Neural progenitor cell (in vitro differentiated cells): ENCODE measurements around the gene SGCG. TPM values are rescaled to one million over a fixed set of nuclear protein-coding genes. Genes with fewer than 3 reads are reported as not detected.

ENCODE experiments used
- DNase-seq: peaks from one replicate; pipeline ENCODE4 v3.0.0-alpha.2; 2016; ENCODE audit warnings: low spot score
- H2AFZ ChIP-seq: fragments of 200-600 bp; sonication (generic); replicated peaks from 2 replicates; pipeline ENCODE4 v1.6.1; 2016; ENCODE audit warnings: antibody characterized with exemption
- H3F3A ChIP-seq: fragments of 200-600 bp; sonication (generic); 2 replicates; pipeline ENCODE4 v1.6.1; 2016; ENCODE audit warnings: antibody characterized with exemption, low read depth
- H3K27ac ChIP-seq: fragments of 200-600 bp; sonication (generic); 2 replicates; pipeline ENCODE4 v1.5.1; 2016; ENCODE audit warnings: mild to moderate bottlenecking
- H3K27me3 ChIP-seq: fragments of 200-600 bp; sonication (generic); 2 replicates; pipeline ENCODE4 v1.6.1; 2016; ENCODE audit warnings: mild to moderate bottlenecking, moderate library complexity
- H3K36me3 ChIP-seq: fragments of 200-600 bp; sonication (generic); 2 replicates; pipeline ENCODE4 v1.5.1; 2016
- H3K4me1 ChIP-seq: fragments of 200-600 bp; sonication (generic); 2 replicates; pipeline ENCODE4 v1.6.1; 2016; ENCODE audit warnings: mixed run types
- H3K4me2 ChIP-seq: fragments of 200-600 bp; sonication (generic); 2 replicates; pipeline ENCODE4 v1.6.1; 2016
- H3K4me3 ChIP-seq: fragments of 200-600 bp; sonication (generic); 2 replicates; pipeline ENCODE4 v1.5.1; 2016
- H3K79me2 ChIP-seq: fragments of 200-600 bp; sonication (generic); 2 replicates; pipeline ENCODE4 v1.6.1; 2016; ENCODE audit warnings: low read depth
- H3K9ac ChIP-seq: fragments of 200-600 bp; sonication (generic); 2 replicates; pipeline ENCODE4 v1.6.1; 2016
- H3K9me3 ChIP-seq: fragments of 200-600 bp; sonication (generic); 2 replicates; pipeline ENCODE4 v1.5.1; 2016; ENCODE audit warnings: low read depth
- H4K20me1 ChIP-seq: fragments of 200-600 bp; sonication (generic); 2 replicates; pipeline ENCODE4 v1.6.1; 2016; ENCODE audit warnings: low read depth
- H3K27ac Mint-ChIP-seq: 3 replicates; pipeline ENCODE4 v1.8.0; 2021; ENCODE audit warnings: mixed read lengths
- H3K27me3 Mint-ChIP-seq: 2 replicates; pipeline ENCODE4 v1.8.0; 2022; ENCODE audit warnings: low read depth, mild to moderate bottlenecking, inconsistent platforms, moderate library complexity, mixed read lengths; ENCODE audit not compliant: insufficient read depth
- H3K36me3 Mint-ChIP-seq: 3 replicates; pipeline ENCODE4 v1.8.0; 2021; ENCODE audit warnings: mixed read lengths
- H3K4me1 Mint-ChIP-seq: 3 replicates; pipeline ENCODE4 v1.8.0; 2021; ENCODE audit warnings: mixed read lengths
- H3K4me3 Mint-ChIP-seq: 3 replicates; pipeline ENCODE4 v1.8.0; 2021; ENCODE audit warnings: mild to moderate bottlenecking, moderate library complexity, mixed read lengths
- H3K9me3 Mint-ChIP-seq: 3 replicates; pipeline ENCODE4 v1.8.0; 2020; ENCODE audit warnings: mixed read lengths
- EZH2 ChIP-seq: fragments of 200-600 bp; sonication (generic); IDR thresholded peaks from 2 replicates; pipeline ENCODE4 v1.6.1; 2017; ENCODE audit warnings: antibody characterized with exemption, mild to moderate bottlenecking, moderate library complexity
- EZH2phosphoT487 ChIP-seq: fragments of 200-600 bp; sonication (generic); IDR thresholded peaks from 2 replicates; pipeline ENCODE4 v1.6.1; 2017; ENCODE audit warnings: antibody characterized with exemption
- total RNA-seq: library from RNA; depleted of rRNA; stranded (reverse); fragments of >200 nt; gene quantifications from 2 replicates; pipeline ENCODE4 v1.2.3, GENCODE V29; 2015; ENCODE audit warnings: low replicate concordance
- TF ChIP-seq, protein P1 (sequence below): fragments of 200-600 bp; sonication (generic); IDR thresholded peaks from 2 replicates; pipeline ENCODE4 v1.5.1; 2017; ENCODE audit warnings: antibody characterized with exemption, mild to moderate bottlenecking

SGCG gene
- total RNA-seq, 1 donor from 2014 or later: 0.19 TPM

DNA sequence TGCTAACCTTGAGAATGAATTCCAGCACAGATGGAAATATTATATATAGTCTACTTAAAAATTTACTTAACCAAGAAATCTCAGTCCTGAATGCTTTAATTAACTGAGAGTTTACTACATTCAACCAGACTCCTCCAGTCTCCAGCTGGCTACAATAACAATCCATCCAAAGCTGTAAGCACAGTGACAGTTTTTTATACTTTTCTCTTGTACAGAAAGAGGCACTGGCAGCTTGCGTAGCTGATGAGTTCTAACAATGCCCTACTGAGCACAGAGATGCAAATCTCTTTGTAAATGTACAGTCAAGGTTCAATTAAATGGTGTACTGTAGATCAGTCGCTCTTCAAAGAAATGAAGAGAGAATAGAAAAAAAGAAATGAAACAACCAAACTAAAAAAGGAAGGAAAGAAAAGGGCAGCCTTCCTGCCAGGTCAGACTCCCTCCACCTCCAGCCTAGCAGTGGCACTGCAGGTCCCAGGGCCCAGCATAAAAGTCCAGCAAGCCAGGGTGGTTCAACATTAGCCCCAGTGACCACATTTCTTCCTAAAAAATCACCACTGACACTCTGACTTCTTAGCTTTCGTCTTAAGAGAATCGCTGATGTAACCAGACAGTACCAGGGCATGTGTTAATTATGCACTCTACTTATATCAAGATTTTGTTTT, 164.3 kb downstream of the SGCG start:
- Mint-ChIP-seq H3K9me3 (peaks cover 13% of the 10 kb centered on the region), H3K27me3 (peaks cover 4% of the 10 kb centered on the region)

DNA sequence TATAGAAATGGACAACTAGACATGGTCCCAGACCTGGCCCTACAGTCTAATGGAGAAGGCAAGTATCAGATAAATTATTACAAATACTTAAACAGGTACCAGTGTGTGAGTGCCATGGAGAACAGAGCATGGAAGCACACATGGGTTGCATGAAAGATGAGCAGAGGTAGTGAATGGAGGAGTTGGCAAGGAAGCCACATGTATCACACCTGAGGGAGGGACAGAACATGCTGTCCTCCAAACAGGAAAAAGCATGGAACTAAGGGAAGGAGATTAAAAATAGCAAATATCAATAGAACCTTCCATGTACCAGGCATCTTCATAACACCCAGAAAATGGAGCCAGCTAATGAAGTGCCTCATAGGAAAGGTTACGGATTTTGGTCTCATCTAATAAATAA, 166.8 kb downstream of the SGCG start:
- H3K36me3 Mint-ChIP-seq: peaks cover 67% of the 10 kb centered on the region
- H3K27me3 ChIP-seq: no peaks in the 10 kb centered on the region
- H3K9ac ChIP-seq: no peak overlapping the region
- no peak overlapping the region for H3K4me3 Mint-ChIP-seq
- no peaks in the 10 kb centered on the region for H4K20me1 ChIP-seq
- no peak for DNase-seq
- peaks cover 3% of the 10 kb centered on the region for H3K9me3 Mint-ChIP-seq
- no peak overlapping the region for H3K27ac ChIP-seq
- H3K4me3 ChIP-seq: no peak overlapping the region
- no peaks in the 10 kb centered on the region for H3K4me1 ChIP-seq
- H2AFZ ChIP-seq: no peak overlapping the region
- no peak overlapping the region for H3K27ac Mint-ChIP-seq
- TF ChIP-seq, protein P1, sequence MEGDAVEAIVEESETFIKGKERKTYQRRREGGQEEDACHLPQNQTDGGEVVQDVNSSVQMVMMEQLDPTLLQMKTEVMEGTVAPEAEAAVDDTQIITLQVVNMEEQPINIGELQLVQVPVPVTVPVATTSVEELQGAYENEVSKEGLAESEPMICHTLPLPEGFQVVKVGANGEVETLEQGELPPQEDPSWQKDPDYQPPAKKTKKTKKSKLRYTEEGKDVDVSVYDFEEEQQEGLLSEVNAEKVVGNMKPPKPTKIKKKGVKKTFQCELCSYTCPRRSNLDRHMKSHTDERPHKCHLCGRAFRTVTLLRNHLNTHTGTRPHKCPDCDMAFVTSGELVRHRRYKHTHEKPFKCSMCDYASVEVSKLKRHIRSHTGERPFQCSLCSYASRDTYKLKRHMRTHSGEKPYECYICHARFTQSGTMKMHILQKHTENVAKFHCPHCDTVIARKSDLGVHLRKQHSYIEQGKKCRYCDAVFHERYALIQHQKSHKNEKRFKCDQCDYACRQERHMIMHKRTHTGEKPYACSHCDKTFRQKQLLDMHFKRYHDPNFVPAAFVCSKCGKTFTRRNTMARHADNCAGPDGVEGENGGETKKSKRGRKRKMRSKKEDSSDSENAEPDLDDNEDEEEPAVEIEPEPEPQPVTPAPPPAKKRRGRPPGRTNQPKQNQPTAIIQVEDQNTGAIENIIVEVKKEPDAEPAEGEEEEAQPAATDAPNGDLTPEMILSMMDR: no peak
- TF ChIP-seq EZH2phosphoT487 (no peak), EZH2 (no peak)
- no peak overlapping the region for H3K4me2 ChIP-seq
- no peaks in the 10 kb centered on the region for H3K4me1 Mint-ChIP-seq
- H3K79me2 ChIP-seq: peaks cover 63% of the 10 kb centered on the region
- peaks cover 29% of the 10 kb centered on the region for H3K36me3 ChIP-seq
- peaks cover 4% of the 10 kb centered on the region for H3K27me3 Mint-ChIP-seq
- H3K9me3 ChIP-seq: no peaks in the 10 kb centered on the region
- H3F3A ChIP-seq: no peaks in the 10 kb centered on the region

More for the DNA sequence above, 164.3 kb downstream of the SGCG start:
- H3K36me3 ChIP-seq: peaks cover 49% of the 10 kb centered on the region
- H4K20me1 ChIP-seq: no peaks in the 10 kb centered on the region
- H2AFZ ChIP-seq: no peak overlapping the region
- H3K9ac ChIP-seq: no peak overlapping the region
- no peak overlapping the region for H3K27ac ChIP-seq
- peaks cover 3% of the 10 kb centered on the region for H3K9me3 ChIP-seq
- Mint-ChIP-seq H3K4me3 (no peak overlapping the region), H3K27ac (no peak overlapping the region), H3K36me3 (peaks cover 70% of the 10 kb centered on the region), H3K4me1 (no peaks in the 10 kb centered on the region)
- DNase-seq: no peak
- TF ChIP-seq EZH2 (no peak), EZH2phosphoT487 (no peak)
- TF ChIP-seq, protein P1: no peak
- no peak overlapping the region for H3K4me2 ChIP-seq
- H3K27me3 ChIP-seq: no peaks in the 10 kb centered on the region
- no peaks in the 10 kb centered on the region for H3K4me1 ChIP-seq
- peaks cover 46% of the 10 kb centered on the region for H3K79me2 ChIP-seq
- no peak overlapping the region for H3K4me3 ChIP-seq
- H3F3A ChIP-seq: no peaks in the 10 kb centered on the region

GRCh38 chr13:23348262-23349127, 167.7 kb downstream of the SGCG start:
- H3K27me3 Mint-ChIP-seq: peaks cover 4% of the 10 kb centered on the region
- Histone ChIP-seq H3K9me3 (no peaks in the 10 kb centered on the region), H4K20me1 (no peaks in the 10 kb centered on the region), H3K4me3 (no peak overlapping the region), H3K79me2 (peaks cover 66% of the 10 kb centered on the region), H3F3A (no peaks in the 10 kb centered on the region), H3K27ac (no peak overlapping the region), H3K9ac (no peak overlapping the region), H3K27me3 (no peaks in the 10 kb centered on the region), H3K4me1 (no peaks in the 10 kb centered on the region), H2AFZ (no peak overlapping the region), H3K4me2 (no peak overlapping the region), H3K36me3 (peaks cover 29% of the 10 kb centered on the region)
- TF ChIP-seq, protein P1: peak; percentile 13
- no peak for TF ChIP-seq EZH2
- no peaks in the 10 kb centered on the region for H3K9me3 Mint-ChIP-seq
- no peak overlapping the region for H3K4me3 Mint-ChIP-seq
- DNase-seq: no peak
- H3K36me3 Mint-ChIP-seq: peaks cover 68% of the 10 kb centered on the region
- H3K27ac Mint-ChIP-seq: no peak overlapping the region
- H3K4me1 Mint-ChIP-seq: no peaks in the 10 kb centered on the region
